Measurements from ENCODE around the gene ASTN2. TPM values are rescaled to one million over a fixed set of nuclear protein-coding genes. Genes with fewer than 3 reads are reported as not detected.

ASTN2 gene
- total RNA-seq, 1 experiment from 2014 or later, result 4.8 TPM

DNA sequence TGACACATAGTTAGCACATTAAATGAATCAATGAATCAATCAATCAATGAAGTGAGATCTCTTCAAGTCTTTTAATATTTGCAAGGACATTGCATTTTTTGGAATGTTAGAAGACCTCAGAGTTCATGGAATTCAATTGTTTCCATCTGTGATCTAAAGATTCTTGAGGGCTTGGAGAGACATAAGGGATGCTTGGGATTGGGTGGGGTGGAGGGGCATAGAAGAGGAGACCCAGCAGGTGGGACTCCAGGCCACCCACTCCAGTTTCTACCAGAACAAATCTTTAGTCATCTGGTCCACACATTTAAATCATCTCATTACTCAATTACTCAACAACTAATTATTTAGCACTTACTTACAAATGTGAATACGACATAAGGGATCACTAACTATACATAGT, 978.7 kb downstream of the ASTN2 start:
- RAD21 ChIA-PET (ENCODE audit: low non-redundant PET in 1 of 2, low total read pairs in 2 of 2, uncharacterized antibody in 2 of 2, unreplicated experiment in 2 of 2), result no interaction called here
- no peak for DNase-seq (ENCODE audit: low read depth, low spot score)
- Histone ChIP-seq H3K4me2 (ENCODE audit: low read length) (no peak overlapping the region), H3K9ac (ENCODE audit: low read length) (no peak overlapping the region), H3K79me2 (ENCODE audit: insufficient read depth, low read length) (no peaks in the 10 kb centered on the region), H3K9me2 (ENCODE audit: insufficient read depth) (no peaks in the 10 kb centered on the region), H2AFZ (ENCODE audit: low read depth, low read length, poor library complexity, severe bottlenecking) (no peak overlapping the region), H4K20me1 (ENCODE audit: insufficient read depth) (no peaks in the 10 kb centered on the region), H3K4me1 (ENCODE audit: control insufficient read depth in 1 of 2, insufficient read depth in 2 of 2, low read length in 2 of 2) (no peaks in the 10 kb centered on the region), H3K4me3 (replicated peaks in 1 of 2; ENCODE audit: low read depth in 1 of 2, low read length in 2 of 2) (no peak overlapping the region), H3K27ac (ENCODE audit: low read depth, low read length) (no peak overlapping the region), H3K27me3 (ENCODE audit: insufficient read depth, low read length) (no peaks in the 10 kb centered on the region), H3K9me3 (ENCODE audit: control insufficient read depth in 1 of 2, insufficient read depth in 1 of 2, low read depth in 1 of 2, low read length in 2 of 2) (no peaks in the 10 kb centered on the region), H3K36me3 (ENCODE audit: control insufficient read depth in 1 of 2, insufficient read depth in 2 of 2, low read length in 2 of 2) (no peaks in the 10 kb centered on the region)
- BruUV-seq (replicated peaks), result no TSS peak
- POLR2A ChIA-PET, result no interaction called here
- no peak for TF ChIP-seq ZNF274 (IDR thresholded peaks at IDR 0.05; ENCODE audit: low read depth, low read length)
- no peak for TF ChIP-seq SIN3A (IDR thresholded peaks at IDR 0.05; ENCODE audit: low read depth)
- TF ChIP-seq SRF (IDR thresholded peaks at IDR 0.05; ENCODE audit: low read depth), result no peak
- TF ChIP-seq, protein P1, sequence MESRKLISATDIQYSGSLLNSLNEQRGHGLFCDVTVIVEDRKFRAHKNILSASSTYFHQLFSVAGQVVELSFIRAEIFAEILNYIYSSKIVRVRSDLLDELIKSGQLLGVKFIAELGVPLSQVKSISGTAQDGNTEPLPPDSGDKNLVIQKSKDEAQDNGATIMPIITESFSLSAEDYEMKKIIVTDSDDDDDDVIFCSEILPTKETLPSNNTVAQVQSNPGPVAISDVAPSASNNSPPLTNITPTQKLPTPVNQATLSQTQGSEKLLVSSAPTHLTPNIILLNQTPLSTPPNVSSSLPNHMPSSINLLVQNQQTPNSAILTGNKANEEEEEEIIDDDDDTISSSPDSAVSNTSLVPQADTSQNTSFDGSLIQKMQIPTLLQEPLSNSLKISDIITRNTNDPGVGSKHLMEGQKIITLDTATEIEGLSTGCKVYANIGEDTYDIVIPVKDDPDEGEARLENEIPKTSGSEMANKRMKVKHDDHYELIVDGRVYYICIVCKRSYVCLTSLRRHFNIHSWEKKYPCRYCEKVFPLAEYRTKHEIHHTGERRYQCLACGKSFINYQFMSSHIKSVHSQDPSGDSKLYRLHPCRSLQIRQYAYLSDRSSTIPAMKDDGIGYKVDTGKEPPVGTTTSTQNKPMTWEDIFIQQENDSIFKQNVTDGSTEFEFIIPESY (IDR thresholded peaks at IDR 0.05; ENCODE audit: extremely low read depth, insufficient replicate concordance, low read length), result no peak
- no peak for TF ChIP-seq JUND (IDR thresholded peaks at IDR 0.05)
- TF ChIP-seq EZH2 (IDR thresholded peaks at IDR 0.05), result no peak
- TF ChIP-seq YY1 (IDR thresholded peaks at IDR 0.05; ENCODE audit: extremely low read depth, insufficient replicate concordance, low read depth, low read length), result no peak
- CTCF ChIA-PET, result no interaction called here
- ATAC-seq, result no peak
- intact Hi-C loops (cut with micrococcal nuclease), result no loop called here

DNA sequence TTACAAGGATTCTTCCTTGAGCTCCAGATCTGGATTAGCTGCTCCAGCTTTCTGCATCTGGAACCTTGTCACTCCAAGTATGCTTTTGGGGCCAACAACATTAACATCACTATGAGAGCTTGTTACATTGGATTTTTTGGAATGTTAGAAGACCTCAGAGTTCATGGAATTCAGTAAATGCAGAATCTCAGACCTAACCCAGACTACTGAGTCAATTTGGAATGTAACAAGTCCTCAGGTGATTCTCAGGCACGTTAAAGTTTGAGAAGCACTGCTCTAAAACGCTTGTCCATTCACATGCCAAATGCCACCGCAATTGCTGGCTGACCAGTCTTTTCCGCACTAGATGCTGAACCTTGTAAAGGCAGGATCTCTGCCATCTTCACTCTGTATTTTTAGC, 979.2 kb downstream of the ASTN2 start:
- Histone ChIP-seq H3K9me3 (ENCODE audit: control insufficient read depth in 1 of 2, insufficient read depth in 1 of 2, low read depth in 1 of 2, low read length in 2 of 2) (no peaks in the 10 kb centered on the region), H3K4me3 (replicated peaks in 1 of 2; ENCODE audit: low read depth in 1 of 2, low read length in 2 of 2) (no peak overlapping the region), H3K9ac (ENCODE audit: low read length) (no peak overlapping the region), H3K27me3 (ENCODE audit: insufficient read depth, low read length) (no peaks in the 10 kb centered on the region), H3K79me2 (ENCODE audit: insufficient read depth, low read length) (no peaks in the 10 kb centered on the region), H2AFZ (ENCODE audit: low read depth, low read length, poor library complexity, severe bottlenecking) (no peak overlapping the region), H3K4me1 (ENCODE audit: control insufficient read depth in 1 of 2, insufficient read depth in 2 of 2, low read length in 2 of 2) (no peaks in the 10 kb centered on the region), H3K27ac (ENCODE audit: low read depth, low read length) (no peak overlapping the region), H3K4me2 (ENCODE audit: low read length) (no peak overlapping the region), H4K20me1 (ENCODE audit: insufficient read depth) (no peaks in the 10 kb centered on the region), H3K9me2 (ENCODE audit: insufficient read depth) (no peaks in the 10 kb centered on the region), H3K36me3 (ENCODE audit: control insufficient read depth in 1 of 2, insufficient read depth in 2 of 2, low read length in 2 of 2) (no peaks in the 10 kb centered on the region)
- ChIA-PET POLR2A (no interaction called here), CTCF (no interaction called here), RAD21 (ENCODE audit: low non-redundant PET in 1 of 2, low total read pairs in 2 of 2, uncharacterized antibody in 2 of 2, unreplicated experiment in 2 of 2) (no interaction called here)
- BruUV-seq (replicated peaks), result no TSS peak
- ATAC-seq, result no peak
- no peak for DNase-seq (ENCODE audit: low read depth, low spot score)
- TF ChIP-seq POLR2AphosphoS5 (IDR thresholded peaks at IDR 0.05; ENCODE audit: low read depth, low read length), result no peak
- TF ChIP-seq SRF (IDR thresholded peaks at IDR 0.05; ENCODE audit: low read depth), result no peak
- no peak for TF ChIP-seq ZFX (IDR thresholded peaks at IDR 0.05)
- TF ChIP-seq TCF7L2 (IDR thresholded peaks at IDR 0.05; ENCODE audit: borderline replicate concordance, extremely low read depth, insufficient read depth, insufficient read length), result no peak
- no peak for TF ChIP-seq EGR1 (IDR thresholded peaks at IDR 0.05; ENCODE audit: low read depth)
- TF ChIP-seq RAD21 (IDR thresholded peaks at IDR 0.05; ENCODE audit: low read depth), result no peak
- no peak for TF ChIP-seq CEBPB (IDR thresholded peaks at IDR 0.05; ENCODE audit: low read depth)
- TF ChIP-seq, protein P1 (IDR thresholded peaks at IDR 0.05; ENCODE audit: extremely low read depth, insufficient replicate concordance, low read length), result no peak
- TF ChIP-seq EZH2 (IDR thresholded peaks at IDR 0.05), result no peak
- intact Hi-C loops (cut with micrococcal nuclease), result no loop called here
